ENCODE results near the gene CACNG8. TPM values are rescaled to one million over a fixed set of nuclear protein-coding genes. Genes with fewer than 3 reads are reported as not detected.
"Not testable (repeated sequence)": the region's sequence is repeated elsewhere in the genome, so short reads cannot be mapped to it uniquely, and the experiment has no call there.

Gene CACNG8
- total RNA-seq, 2 donors from 2014 or later: not detected

DNA sequence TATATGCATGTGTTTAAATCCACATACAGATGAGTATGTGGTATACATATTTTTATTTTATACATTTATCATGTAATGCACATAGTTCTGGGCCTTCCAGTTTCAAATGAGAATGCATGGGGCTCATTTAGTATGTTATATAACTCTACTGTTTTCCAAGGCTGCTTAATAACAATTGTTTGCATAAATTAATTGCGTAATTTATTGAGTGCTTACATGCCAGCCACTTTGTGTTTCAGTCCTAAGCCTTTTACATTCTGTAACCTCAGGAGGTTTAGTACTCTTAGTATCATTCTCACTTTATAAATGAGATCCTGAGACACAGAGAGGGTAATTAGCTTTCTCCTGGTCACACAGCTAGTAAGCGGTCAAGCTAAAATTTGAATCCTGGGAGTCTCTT lies 16.7 kb upstream of the CACNG8 start:
- H3K27ac ChIP-seq: no peak overlapping the region
- WGBS, 2 donors: 86 to 87% methylated on average over 2 of the region's 2 CpGs
- intact Hi-C loops (cut with DNase I): no loop called here
- no peaks in the 10 kb centered on the region for H3K9me3 ChIP-seq
- H3K4me1 ChIP-seq: no peaks in the 10 kb centered on the region
- H3K27me3 ChIP-seq: peaks cover 0 to 11% of the 10 kb centered on the region in 2 donors
- TF ChIP-seq, protein P1, sequence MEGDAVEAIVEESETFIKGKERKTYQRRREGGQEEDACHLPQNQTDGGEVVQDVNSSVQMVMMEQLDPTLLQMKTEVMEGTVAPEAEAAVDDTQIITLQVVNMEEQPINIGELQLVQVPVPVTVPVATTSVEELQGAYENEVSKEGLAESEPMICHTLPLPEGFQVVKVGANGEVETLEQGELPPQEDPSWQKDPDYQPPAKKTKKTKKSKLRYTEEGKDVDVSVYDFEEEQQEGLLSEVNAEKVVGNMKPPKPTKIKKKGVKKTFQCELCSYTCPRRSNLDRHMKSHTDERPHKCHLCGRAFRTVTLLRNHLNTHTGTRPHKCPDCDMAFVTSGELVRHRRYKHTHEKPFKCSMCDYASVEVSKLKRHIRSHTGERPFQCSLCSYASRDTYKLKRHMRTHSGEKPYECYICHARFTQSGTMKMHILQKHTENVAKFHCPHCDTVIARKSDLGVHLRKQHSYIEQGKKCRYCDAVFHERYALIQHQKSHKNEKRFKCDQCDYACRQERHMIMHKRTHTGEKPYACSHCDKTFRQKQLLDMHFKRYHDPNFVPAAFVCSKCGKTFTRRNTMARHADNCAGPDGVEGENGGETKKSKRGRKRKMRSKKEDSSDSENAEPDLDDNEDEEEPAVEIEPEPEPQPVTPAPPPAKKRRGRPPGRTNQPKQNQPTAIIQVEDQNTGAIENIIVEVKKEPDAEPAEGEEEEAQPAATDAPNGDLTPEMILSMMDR (IDR thresholded peaks at IDR 0.05): no peak
- no peak for TF ChIP-seq POLR2A (IDR thresholded peaks at IDR 0.05)
- H3K36me3 ChIP-seq (replicated peaks in 1 of 2; ENCODE audit: insufficient read depth in 1 of 2, low read depth in 2 of 2): no peaks in the 10 kb centered on the region
- DNase-seq (no peak), ATAC-seq (no peak)
- no peak overlapping the region for H3K4me3 ChIP-seq

DNA sequence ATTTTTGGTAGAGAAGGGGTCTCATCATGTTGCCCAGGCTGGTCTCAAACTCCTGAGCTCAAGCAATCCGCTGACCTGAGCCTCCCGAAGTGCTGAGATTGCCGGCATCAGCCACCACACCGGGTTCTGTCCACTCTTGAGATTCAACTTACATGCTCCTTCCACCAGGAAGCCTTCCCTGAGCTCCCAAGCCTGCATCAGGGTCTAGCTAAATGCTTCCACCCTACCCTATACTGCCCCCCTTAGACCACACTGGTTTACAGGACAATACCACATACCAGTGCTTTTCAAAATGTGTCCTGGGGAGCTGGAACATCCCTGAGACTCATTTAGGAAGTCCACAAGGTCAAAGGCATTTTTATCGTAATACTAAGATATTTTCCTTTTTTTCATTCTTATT lies 15.1 kb upstream of the CACNG8 start:
- TF ChIP-seq POLR2A (IDR thresholded peaks at IDR 0.05): no peak
- TF ChIP-seq, protein P1 (IDR thresholded peaks at IDR 0.05): no peak
- Histone ChIP-seq H3K27ac (no peak overlapping the region), H3K36me3 (replicated peaks in 1 of 2; ENCODE audit: insufficient read depth in 1 of 2, low read depth in 2 of 2) (no peaks in the 10 kb centered on the region), H3K9me3 (no peaks in the 10 kb centered on the region), H3K4me3 (no peak overlapping the region), H3K4me1 (no peaks in the 10 kb centered on the region), H3K27me3 (peaks cover 0 to 5% of the 10 kb centered on the region in 2 donors)
- ATAC-seq (no peak), DNase-seq (no peak)
- 46 to 57% methylated on average over 5 of the region's 5 CpGs for WGBS, 2 donors
- intact Hi-C loops (cut with DNase I): no loop called here

DNA sequence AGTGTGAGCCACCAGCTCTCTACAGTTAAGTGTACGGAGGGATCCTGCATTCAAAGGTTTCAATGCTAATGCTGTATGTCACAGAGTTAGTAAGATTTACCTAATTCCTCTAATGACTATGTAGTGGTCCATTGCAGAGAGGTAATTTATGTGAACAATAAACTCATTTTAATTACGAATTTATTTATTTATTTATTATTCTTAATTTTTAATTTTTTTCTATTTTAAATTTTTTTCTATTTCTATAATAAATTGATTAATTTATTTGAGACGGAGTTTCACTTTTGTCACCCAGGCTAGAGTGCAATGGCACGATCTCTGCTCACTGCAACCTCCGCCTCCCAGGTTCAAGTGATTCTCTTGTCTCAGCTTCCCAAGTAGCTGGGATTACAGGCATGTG lies 14.1 kb upstream of the CACNG8 start:
- H3K27me3 ChIP-seq; intact Hi-C loops (cut with DNase I): not testable (repeated sequence)

DNA sequence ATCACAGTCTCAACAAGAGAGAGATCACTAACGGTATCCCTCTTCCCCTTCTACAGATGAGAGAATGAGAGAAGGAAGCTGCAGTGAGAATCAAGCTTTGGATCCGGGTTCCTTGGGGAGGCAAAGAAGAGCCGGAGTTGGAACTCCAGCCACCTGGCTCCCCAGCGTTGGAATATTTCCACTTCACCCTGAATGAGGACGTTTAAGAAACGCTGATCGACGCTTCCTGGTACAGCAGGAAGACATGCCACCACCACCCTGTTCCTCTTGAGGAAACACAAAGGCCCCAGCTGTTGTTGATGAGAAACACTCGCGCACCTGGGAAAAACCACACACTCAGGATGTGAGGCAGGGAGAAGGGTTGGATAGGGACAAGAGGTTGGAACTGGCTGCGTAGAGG lies 11.3 kb upstream of the CACNG8 start:
- Histone ChIP-seq H3K36me3 (replicated peaks in 1 of 2; ENCODE audit: insufficient read depth in 1 of 2, low read depth in 2 of 2) (no peaks in the 10 kb centered on the region), H3K4me3 (no peak overlapping the region), H3K9me3 (no peaks in the 10 kb centered on the region), H3K4me1 (no peaks in the 10 kb centered on the region), H3K27ac (no peak overlapping the region), H3K27me3 (no peaks in the 10 kb centered on the region)
- intact Hi-C loops (cut with DNase I): no loop called here
- TF ChIP-seq, protein P1 (IDR thresholded peaks at IDR 0.05): no peak
- no peak for TF ChIP-seq POLR2A (IDR thresholded peaks at IDR 0.05)
- ATAC-seq (no peak), DNase-seq (no peak)
- 33 to 52% methylated on average over 11 of the region's 11 CpGs for WGBS, 2 donors

More for the DNA sequence above, 14.1 kb upstream of the CACNG8 start:
- 52 to 66% methylated on average over 5 of the region's 5 CpGs for WGBS, 2 donors
- not testable (repeated sequence) for H3K36me3 ChIP-seq (replicated peaks in 1 of 2; ENCODE audit: insufficient read depth in 1 of 2, low read depth in 2 of 2); H3K27ac ChIP-seq; H3K4me3 ChIP-seq; H3K4me1 ChIP-seq; H3K9me3 ChIP-seq; DNase-seq; ATAC-seq

DNA sequence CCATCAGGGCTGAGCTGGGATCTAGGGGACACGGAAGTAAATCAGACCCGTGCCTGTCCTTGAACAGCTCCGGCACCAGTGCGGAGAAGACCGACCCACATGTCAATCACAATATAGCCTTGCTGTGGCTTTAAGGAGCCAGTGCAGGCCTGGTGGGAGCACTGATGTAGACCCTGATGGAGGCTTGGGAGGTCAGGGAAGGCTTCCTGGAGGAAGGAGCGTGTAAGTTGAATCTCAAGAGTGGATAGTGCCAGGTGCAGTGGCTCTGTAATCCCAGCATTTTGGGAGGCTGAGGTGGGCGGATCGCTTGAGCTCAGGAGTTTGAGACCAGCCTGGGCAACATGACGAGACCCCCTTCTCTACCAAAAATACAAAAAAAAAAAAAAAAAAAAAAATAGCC lies 10.8 kb upstream of the CACNG8 start:
- 55 to 58% methylated on average over 9 of the region's 9 CpGs for WGBS, 2 donors
- intact Hi-C loops (cut with DNase I): no loop called here
- H3K27me3 ChIP-seq: no peaks in the 10 kb centered on the region

More for the DNA sequence above, 10.8 kb upstream of the CACNG8 start:
- TF ChIP-seq, protein P1 (IDR thresholded peaks at IDR 0.05): no peak
- TF ChIP-seq POLR2A (IDR thresholded peaks at IDR 0.05): no peak
- ATAC-seq (no peak), DNase-seq (no peak)
- Histone ChIP-seq H3K27ac (no peak overlapping the region), H3K4me3 (no peak overlapping the region), H3K36me3 (replicated peaks in 1 of 2; ENCODE audit: insufficient read depth in 1 of 2, low read depth in 2 of 2) (no peaks in the 10 kb centered on the region), H3K4me1 (no peaks in the 10 kb centered on the region), H3K9me3 (no peaks in the 10 kb centered on the region)

All from body of pancreas (tissue), 4 donors.